H1 (cell line): ENCODE measurements around the gene TMEM130. TPM values are rescaled to one million over a fixed set of nuclear protein-coding genes. Genes with fewer than 3 reads are reported as not detected.

Experiments
- ZNF274 ChIP-seq: IDR thresholded peaks from 2 replicates; pipeline ENCODE4 v1.7.0; 2012; ENCODE audit warnings: low read length, borderline replicate concordance; ENCODE audit errors: extremely low read depth
- polyA plus RNA-seq, 7 experiments: library from polyadenylated mRNA; depleted of rRNA in 3 of 7; stranded (reverse) in 5 of 7; unstranded in 2 of 7; fragments of >200 nt in 5 of 7; fragments of 200-250 nt in 2 of 7; gene quantifications; 1 replicate in 5 of 7; 2 replicates in 1 of 7; 4 replicates in 1 of 7; pipeline versions ENCODE4 v1.2.1 to v1.2.3, GENCODE V29; 2011 to 2013; ENCODE audit warnings: missing spikeins in 2 of 7, mixed read lengths in 2 of 7
- total RNA-seq: library from RNA; stranded (reverse); fragmentation: NEBNext Ultra II Directional; extraction: Animal tissue kit (Norgen Biotek cat#: 25700); gene quantifications from 2 replicates; pipeline ENCODE4 v1.2.1, GENCODE V29; 2021

TMEM130 gene
- total and polyA plus RNA-seq, 2 of the 8 experiments (the other 6 are each of a cell fraction or from before 2014, with no cell fraction given), result 2.9 to 6.6 TPM

DNA sequence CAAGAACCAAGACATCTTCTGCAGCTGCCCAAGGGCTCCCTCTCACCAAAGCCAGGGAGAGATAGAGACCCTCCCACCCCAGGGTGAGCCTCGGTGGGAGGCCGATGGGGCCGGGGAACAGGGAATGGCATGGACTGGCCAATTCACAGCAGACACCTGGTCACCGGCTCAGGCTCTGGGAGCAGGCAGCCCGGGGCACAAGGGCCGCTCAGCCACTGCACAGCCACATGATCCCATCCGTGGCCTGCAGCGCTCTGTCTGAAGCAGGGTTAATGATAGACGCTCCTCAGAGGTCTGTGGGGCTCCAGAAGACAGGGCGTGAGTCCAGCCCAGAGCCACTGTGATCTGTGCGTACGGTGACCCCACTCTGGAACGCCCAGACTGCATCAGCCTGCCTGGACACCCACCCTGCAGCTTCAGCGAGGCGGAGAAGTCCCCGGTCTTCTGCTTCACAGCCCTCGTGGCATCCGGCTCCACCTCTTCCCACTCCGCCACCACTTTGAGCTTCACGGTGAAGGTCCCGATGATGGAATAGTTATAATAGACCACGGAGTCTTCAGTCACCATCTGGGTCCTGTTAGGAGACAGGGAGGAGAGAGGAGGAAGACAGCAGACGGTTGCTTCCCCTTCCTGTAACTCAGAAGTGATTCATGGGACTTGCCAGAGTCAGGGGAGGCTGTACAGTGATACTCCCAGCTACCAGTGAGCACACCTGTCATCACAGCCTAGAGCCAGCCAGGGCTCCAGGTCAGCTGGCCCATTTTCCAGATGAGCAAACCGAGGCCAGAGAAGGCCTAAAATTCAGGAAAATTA lies 14.0 kb downstream of the TMEM130 start (continued):
- TF ChIP-seq ZNF274, result no peak
